Measurements from ENCODE around the gene POU2F3.

- TF ChIP-seq CTCF (IDR thresholded peaks at IDR 0.05; ENCODE audit: low read depth, low read length) (no peak), MAX (IDR thresholded peaks at IDR 0.05; ENCODE audit: low read depth, low read length) (no peak)
Measured at GRCh38 chr11:120244476-120245365, 4.8 kb downstream of the POU2F3 start.

Measured in NB4 (cell line).